DMS114 treated with DMSO at 0.1 percent for 48 hours (cell line): ENCODE results near the gene SOX10.
A peak's percentile ranks its signal among the peaks of the same experiment; 100 is the strongest.
"Not testable (repeated sequence)": the region's sequence is repeated elsewhere in the genome, so short reads cannot be mapped to it uniquely, and the experiment has no call there.

Source experiments
- DNase-seq: peaks from one replicate; lab custom pipeline; 2025; ENCODE audit not compliant: unreplicated experiment; lab: John Stamatoyannopoulos, UW

Gene SOX10

DNA sequence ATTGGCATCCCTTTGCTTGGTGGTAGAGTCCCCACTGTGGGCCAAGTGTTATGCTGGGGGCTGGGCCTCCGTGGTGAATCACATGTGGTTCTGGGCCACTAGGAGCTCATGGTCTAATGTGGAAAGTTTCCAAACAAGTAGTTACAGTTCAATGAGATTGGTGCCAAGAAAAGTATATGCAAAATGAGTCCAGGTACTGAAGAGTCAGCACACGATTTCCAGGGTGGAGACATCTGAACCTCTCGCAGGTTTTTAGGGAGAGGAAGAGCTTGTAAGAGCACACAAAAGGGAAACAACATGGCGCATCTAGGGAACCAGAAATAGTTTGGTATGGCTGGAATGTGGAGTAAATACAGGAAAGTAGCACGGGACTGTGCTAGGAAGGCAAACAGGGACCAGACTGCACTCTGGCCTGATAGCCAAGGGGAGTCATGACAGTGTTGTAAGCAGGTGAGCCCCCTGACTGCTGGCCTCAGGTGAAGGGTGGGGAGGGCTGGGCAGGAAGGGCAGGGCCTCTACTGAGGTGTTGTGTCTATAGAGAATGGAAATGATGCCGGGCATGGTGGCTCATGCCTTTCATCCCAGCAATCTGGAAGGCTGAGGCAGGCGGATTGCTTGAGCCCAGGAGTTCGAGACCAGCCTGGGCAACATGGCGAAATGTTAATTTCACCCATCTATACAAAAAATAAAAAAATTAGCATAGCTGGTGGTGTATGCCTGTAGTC is 18.3 kb downstream of the SOX10 start:
- DNase-seq = no peak

DNA sequence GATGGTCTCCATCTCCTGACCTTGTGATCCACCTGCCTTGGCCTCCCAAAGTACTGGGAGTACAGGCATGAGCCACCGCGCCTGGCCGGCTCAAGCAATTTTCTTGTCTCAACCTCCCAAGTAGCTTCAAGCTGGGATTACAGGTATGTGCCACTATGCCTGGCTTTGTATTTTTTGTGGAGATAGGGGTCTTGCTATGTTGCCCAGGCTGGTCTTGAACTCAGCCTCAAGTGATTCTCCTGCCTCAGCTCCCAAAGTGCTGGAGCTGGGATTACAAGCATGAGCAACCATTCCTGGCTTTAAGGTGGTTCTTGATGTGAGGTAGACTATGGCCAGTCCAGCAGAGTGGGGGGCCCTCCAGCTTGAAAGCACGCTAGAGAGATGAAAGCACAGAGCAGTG is 23.3 kb downstream of the SOX10 start:
- no peak for DNase-seq

GRCh38 chr22:37959231-37959825 is 25.0 kb downstream of the SOX10 start:
- DNase-seq = no peak

DNA sequence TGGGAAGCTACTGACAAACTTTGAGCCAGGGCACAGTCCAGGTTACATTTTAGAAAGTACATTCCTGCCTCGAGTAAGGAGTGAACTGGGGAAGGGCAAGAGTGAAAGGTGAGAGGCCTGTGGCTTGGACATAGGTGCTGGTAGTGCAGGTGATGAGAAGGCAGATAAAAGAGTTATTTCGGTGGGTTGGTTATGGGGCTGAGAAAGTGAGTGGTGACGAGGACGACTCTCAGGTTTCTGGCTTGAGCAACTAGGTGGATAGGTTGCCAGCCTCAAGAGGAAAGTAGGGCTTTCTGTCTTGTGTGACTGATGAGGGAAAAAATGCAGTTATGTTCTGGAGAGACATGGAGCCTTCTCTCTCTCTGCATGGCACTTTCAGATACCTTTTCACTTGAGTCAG is 27.1 kb downstream of the SOX10 start:
- no peak for DNase-seq

- not testable (repeated sequence) for DNase-seq
These were observed 28.4 kb downstream of the SOX10 start for GRCh38 chr22:37955825-37956397.

GRCh38 chr22:37954686-37955085 is 29.7 kb downstream of the SOX10 start:
- DNase-seq = no peak

DNA sequence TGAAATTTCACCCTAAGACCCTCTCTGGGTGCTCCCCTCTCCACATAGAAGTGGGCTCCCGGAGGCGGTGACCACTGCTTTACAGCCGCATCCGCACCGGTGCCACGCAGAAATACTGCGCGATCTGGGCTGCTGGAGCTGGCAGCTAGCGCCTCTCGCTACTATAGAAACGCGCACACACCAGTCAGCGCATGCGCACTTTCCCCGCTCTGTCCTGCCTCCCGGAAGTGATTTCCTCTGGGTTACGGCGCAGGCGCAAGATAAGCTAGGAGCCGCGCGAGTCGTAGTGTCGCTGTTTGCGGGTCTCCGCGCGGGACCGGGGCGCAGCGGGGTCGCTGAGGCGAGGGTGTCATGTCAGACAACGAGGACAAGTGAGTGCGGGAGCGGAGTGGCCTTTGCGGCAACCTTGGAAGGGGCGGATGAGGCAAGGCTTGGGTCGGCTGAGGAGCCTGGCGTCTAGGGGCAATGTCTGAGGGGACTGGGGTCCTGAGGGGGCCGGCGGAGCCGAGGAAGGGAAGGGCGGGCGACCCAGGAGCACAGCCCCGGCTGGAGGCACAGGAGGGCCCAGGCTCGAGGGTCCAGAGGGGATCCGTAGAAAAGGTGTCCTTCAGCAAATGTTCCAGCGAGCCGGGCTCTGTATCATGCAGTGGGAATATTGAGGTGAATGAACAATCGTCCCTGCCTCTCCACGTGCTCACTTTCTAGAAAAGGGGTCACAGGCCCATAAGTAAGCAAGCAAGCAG is 30.7 kb downstream of the SOX10 start, which contains the start of the genes C22orf23 and POLR2F:
Gene C22orf23 (minus strand): TSS at position 165 of the 743 bp plus-strand sequence. CDS start 452 bp downstream, outside the sequence.
Gene POLR2F (plus strand): TSS at position 263 of the 743 bp plus-strand sequence. CDS start 89 bp downstream, at position 352.
- DNase-seq = peak; percentile 92

DNA sequence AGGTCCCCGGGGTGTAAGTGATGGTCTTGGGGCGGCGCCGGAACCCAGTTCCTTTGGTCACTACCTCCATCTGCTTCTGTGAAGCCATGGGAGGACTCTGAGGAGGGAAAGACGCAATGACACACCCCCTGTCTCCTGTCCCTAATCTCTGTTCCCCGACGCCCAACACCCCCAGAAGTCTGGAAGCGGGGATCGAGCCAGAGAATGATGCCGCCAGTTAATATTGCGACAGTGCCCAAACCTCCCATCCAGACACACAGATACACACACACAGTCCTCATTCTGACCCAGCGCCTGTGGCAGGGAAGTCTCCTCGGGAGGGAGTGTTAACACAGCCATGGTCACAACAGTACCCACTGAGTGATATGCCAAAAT is 31.3 kb downstream of the SOX10 start:
- peak; percentile 35 for DNase-seq

GRCh38 chr22:37952629-37953028 is 31.7 kb downstream of the SOX10 start:
- DNase-seq = not testable (repeated sequence)

GRCh38 chr22:37951305-37951704 is 33.0 kb downstream of the SOX10 start:
- DNase-seq = peak; percentile 6

DNA sequence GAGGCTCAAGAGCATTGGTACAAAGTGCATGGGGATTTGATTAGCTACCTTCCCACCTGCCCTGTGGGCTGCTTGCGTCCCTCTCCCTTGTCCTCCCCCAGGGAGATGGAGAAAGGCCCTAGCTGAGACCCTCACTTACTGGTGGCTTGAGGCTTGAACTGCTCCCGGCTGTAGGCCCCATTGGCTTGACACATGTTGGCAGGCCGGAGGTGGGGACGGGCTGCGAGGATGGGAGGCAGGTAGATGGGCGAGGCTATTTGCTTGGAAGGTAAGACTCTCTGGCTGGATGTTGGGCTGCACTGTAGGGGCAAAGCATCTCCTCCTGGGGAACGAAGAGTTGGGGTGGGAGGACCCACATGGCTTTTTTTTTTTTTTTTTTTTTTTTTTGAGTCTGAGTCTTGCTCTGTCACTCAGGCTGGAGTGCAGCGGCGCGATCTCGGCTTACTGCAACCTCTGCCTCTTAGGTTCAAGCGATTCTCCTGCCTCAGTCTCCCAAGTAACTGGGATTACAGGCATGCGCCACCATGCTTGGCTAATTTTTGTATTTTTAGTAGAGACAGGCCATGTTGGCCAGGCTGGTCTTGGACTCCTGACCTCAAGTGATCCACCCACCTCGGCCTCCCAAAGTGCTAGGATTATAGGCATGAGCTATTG is 37.1 kb downstream of the SOX10 start:
- DNase-seq = not testable (repeated sequence)

DNA sequence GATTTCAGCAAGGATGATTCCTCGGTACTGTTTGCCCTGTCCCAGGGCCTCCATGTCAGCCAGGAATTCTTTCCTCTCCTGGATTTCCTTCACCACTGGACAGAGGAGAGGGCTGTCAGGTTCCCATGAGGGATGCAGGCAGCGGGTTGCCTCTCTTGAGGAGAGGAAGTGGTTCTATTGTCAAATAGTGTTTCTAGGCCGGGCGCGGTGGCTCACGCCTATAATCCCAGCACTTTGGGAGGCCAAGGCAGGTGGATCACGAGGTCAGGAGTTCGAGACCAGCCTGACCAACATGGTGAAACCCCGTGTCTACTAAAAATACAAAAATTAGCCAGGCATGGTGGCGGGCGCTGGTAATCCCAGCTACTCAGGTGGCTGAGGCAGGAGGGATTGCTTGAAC is 39.9 kb downstream of the SOX10 start:
- DNase-seq = not testable (repeated sequence)

DNA sequence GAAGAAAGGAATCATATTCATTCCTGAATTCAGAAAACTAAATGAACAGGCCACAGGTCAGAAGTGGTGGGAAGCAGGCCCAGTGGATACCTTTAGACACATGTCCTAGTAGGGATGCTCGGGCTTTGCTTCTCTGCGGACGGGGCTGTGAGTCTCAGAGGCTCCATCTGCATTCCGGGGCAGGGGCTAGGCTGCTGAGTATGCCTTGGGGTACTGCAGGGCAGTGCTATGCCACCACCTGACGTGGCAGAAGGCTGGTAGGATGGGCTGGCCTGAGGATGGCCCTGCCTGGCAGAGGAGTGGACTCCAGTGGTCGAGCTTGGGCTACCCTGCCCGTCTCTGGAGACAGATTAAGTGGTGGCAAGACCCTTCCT is 40.5 kb downstream of the SOX10 start:
- no peak for DNase-seq

GRCh38 chr22:37943136-37943824 is 41.1 kb downstream of the SOX10 start:
- DNase-seq = no peak

GRCh38 chr22:37942133-37942532 is 42.2 kb downstream of the SOX10 start:
- no peak for DNase-seq

DNA sequence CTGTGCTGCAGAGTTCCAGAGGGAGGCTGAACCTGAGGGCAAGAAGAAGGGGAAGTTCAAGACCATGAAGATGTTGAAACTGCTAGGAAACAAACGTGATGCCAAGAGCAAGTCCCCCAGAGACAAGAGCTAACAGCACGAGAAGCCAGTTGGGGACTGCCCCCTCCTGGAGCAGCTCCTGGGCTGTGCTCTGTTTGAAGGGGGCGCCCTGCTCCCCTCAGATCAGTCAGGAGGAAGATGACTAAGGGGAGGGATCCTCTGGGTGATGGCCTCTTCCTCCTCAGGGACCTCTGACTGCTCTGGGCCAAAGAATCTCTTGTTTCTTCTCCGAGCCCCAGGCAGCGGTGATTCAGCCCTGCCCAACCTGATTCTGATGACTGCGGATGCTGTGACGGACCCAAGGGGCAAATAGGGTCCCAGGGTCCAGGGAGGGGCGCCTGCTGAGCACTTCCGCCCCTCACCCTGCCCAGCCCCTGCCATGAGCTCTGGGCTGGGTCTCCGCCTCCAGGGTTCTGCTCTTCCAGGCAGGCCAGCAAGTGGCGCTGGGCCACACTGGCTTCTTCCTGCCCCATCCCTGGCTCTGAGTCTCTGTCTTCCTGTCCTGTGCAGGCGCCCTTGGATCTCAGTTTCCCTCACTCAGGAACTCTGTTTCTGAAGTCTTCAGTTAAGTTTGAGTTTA is 43.5 kb downstream of the SOX10 start:
- no peak for DNase-seq

DNA sequence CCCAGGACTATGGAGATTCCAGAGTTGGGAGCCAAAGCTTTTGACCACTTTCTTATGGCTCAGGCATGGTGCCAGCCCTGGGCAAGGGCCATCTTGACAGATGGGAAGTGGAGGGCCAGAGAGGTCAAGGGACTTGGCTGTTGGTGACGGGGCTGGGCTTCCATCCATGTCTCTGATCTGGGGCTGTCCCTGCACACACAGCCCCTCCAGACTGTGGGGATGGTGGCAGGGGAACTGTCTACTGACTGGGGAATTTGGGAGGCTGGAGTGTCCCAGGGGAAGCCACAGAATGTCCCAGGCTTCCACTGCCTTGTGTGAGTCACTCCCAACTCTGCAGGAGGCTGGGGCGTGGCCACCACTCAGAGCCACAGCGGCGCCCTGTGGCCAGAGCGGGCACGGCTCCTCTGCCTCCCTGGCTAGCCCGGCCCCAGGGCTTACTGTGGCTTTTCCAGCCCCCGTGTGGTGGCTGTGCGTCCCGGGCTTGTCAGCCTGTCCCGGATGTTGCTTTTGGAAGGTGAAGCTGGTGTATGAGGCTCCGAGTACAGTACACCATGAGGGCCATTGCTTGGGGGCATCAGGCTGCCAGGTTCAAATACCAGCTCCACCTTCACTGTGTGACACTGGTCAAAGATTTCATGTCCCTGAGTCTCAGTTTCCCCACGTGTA is 50.5 kb downstream of the SOX10 start:
- peak; percentile 51 for DNase-seq

DNA sequence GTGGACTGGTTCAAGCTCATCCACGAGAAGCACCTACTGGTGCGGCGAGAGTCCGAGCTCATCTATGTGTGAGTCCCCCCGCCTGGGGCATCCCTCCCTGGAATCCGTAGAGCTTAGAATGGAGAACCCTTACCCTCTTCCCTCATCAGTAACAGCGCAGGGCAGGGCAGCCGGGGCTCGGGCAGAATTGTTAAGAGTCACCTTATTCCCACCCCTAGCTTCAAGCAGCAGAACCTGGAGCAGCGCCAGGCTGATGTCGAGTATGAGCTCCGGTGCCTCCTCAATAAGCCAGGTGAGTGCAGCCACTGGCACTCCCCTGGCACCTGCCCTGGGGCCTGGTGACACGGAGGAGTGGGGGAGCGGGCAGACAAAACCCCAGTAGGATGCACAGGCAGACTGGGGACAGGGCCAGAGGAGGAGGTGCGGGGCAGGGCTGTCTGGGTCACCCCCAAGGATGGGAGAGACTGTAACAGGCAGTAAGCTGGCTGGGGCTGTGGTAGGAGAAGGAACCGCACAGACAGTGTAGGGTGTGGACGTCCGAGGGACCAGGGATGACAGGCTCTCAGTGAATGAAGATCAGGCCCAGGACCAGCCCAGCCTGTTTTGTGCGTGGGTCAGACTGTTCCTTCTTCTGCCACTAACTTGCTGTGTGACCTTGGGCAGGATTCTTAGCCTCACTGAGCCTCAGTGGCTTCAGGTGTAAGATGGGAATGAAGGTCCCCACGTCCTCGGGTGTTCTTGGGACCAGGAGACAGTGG is 51.4 kb downstream of the SOX10 start:
- DNase-seq = no peak

DNA sequence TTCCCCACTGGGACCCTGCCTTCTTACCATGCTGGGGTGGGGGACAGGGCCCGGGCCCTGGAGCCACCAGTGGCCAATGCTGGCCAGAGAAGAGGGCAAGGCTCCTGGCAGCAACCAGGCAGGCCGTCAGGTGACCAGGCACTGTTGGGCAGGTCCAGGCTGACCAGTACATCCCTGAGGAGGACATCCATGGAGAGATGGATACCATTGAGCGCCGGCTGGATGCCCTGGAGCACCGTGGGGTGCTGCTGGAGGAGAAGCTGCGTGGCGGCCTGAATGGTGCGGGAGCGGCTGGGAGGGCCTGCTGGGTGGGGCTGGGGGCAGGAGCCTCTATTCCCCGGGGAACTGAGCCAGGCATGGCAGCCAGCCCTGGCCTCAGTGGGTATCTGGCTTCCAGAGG is 52.0 kb downstream of the SOX10 start:
- no peak for DNase-seq
